ENCODE measurements around the gene PALLD.

Gene PALLD

GRCh38 chr4:168610911-168611530, 114.2 kb downstream of the PALLD start:
- Histone ChIP-seq H3K27ac (no peak overlapping the region), H3K4me3 (no peak overlapping the region)

DNA sequence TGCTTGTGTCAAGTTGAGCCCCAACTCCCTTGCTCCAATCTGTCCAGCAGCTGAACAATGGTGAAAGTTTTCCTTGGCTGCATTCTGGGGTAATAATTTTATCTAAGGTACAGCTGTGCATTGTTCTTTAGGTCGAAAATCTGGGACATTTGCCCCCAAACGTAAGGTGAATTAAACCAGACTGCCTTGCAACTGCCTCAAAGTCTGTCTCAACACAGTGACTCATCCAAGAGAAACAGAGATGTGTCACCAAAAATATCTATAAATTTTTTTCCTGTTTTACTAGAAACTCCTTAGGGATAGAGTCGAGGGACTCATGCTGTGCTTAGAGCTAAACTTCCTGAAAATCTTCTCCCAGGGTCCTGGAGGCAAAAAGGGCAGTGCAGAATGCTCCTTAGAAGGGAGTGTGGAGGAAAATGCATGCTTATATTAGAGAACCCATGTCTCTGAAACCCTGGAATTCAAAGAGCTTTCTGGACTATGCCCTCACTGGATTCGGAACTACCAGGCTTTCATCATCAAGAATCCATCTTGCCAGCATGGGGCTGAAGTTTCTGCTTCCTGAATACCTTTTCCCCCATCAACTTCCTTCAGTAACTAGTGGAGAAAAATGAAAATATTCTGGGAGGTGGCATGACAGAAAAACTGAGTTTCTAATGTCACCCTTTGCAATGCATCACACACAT, 115.7 kb downstream of the PALLD start:
- peak overlapping the region in 3 of 21 experiments; percentile 13 to 45 (median 39) for H3K27ac ChIP-seq
- H3K4me3 ChIP-seq = no peak overlapping the region

- no peak overlapping the region for H3K4me3 ChIP-seq
- peak overlapping the region in 1 of 21 experiments; percentile 12 for H3K27ac ChIP-seq
Observed at GRCh38 chr4:168613869-168614268, 117.0 kb downstream of the PALLD start.

- peak overlapping the region in 1 of 21 experiments; percentile 12 for H3K27ac ChIP-seq
Observed at GRCh38 chr4:168614281-168615057, 117.6 kb downstream of the PALLD start.

DNA sequence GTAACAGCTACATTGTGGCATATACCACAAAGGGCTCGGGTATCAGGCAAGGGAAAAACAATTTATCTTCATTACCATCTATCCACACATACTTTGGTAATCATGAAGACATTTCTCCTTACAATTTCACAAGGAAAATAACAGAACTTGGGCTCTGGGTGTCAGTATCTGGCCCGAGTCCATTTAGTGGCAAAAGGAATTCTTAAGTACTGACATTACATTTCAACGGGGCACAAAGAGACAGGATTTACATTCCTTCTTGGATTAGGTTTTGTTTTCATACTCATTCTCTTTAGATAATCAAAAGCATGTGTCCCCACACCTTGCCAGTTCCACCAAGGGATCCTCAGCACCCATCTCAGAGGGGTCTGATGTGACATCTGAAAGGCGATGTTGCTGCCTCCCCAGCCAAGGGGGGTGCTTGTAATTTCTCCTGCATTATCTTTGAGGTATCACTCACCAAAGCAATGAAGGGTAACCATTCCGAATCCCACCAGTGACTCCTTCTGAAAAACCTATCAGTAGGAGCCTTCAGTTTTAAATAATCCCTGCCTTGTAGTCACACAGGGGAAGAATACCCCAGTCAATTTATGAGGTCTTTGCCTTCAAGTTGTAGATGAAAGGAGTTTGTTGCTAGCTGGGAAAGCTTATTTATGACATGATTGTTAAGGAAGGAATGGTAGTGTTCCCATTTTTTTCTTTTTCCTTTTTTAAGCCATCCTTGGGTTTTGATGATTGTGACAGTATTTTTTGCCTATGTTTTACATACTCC, 118.6 kb downstream of the PALLD start:
- peak overlapping the region in 3 of 21 experiments; percentile 2 to 37 (median 33) for H3K27ac ChIP-seq
- H3K4me3 ChIP-seq = no peak overlapping the region

More at GRCh38 chr4:168614281-168615057, 117.6 kb downstream of the PALLD start:
- H3K4me3 ChIP-seq = no peak overlapping the region

GRCh38 chr4:168618577-168619265, 121.9 kb downstream of the PALLD start:
- no peak overlapping the region for H3K27ac ChIP-seq
- H3K4me3 ChIP-seq = no peak overlapping the region

- Histone ChIP-seq H3K27ac (no peak overlapping the region), H3K4me3 (no peak overlapping the region)
Observed at GRCh38 chr4:168619266-168619631, 122.4 kb downstream of the PALLD start.

- H3K27ac ChIP-seq = peak overlapping the region in 5 of 21 experiments; percentile 11 to 63 (median 35)
Observed at GRCh38 chr4:168621806-168622589, 125.1 kb downstream of the PALLD start.

GRCh38 chr4:168622600-168622999, 125.7 kb downstream of the PALLD start:
- Histone ChIP-seq H3K4me3 (no peak overlapping the region), H3K27ac (peak overlapping the region in 5 of 21 experiments; percentile 11 to 63 (median 25))

More at GRCh38 chr4:168621806-168622589, 125.1 kb downstream of the PALLD start:
- H3K4me3 ChIP-seq = no peak overlapping the region

DNA sequence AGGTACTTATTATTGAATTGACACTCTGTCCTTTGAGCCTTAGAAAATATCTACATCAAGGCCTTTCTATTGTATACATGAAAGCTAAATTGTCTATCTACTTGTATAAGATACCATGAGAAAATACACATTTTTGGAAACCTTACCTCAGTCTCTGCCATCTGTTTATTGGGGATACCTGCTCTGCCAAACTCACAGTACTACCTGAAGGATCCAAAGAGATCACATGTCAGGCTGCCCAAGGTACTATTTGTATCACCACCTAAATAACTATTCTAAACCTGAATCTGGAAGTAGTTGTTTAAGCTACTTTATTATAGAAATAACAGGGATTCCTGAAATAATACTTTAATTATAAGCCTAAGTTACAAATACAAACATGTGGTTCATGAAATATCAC, 126.2 kb downstream of the PALLD start:
- Histone ChIP-seq H3K27ac (peak overlapping the region in 5 of 21 experiments; percentile 11 to 63 (median 25)), H3K4me3 (no peak overlapping the region)

DNA sequence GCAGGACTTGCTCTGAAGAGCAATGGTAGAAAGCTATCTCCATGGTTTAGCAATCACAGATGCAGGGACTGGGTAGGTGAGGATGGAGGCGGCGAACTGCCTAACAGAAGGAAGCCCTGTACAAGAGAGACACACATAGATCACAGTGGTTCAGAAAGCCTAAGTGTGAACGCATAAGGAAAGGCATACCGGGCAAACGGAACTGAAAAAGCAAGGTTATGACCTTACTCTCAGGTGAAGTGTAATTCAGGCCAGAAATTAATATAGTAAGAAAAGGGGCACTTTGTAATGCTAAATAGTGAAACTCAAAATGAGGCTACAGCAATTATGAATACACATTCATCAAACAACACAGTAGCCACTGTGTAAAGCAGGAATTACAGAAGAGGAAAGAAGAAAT, 126.6 kb downstream of the PALLD start:
- no peak overlapping the region for H3K4me3 ChIP-seq

GRCh38 chr4:168628251-168628650, 131.4 kb downstream of the PALLD start:
- H3K27ac ChIP-seq = no peak overlapping the region
- no peak overlapping the region for H3K4me3 ChIP-seq

More for the DNA sequence above, 126.6 kb downstream of the PALLD start:
- H3K27ac ChIP-seq = peak overlapping the region in 4 of 21 experiments; percentile 22 to 63 (median 30)

GRCh38 chr4:168629566-168629965, 132.7 kb downstream of the PALLD start:
- H3K27ac ChIP-seq = peak overlapping the region in 1 of 21 experiments; percentile 92
- no peak overlapping the region for H3K4me3 ChIP-seq

- H3K27ac ChIP-seq = peak overlapping the region in 16 of 21 experiments; percentile 10 to 95 (median 84)
- peak overlapping the region in 6 of 7 experiments; percentile 45 to 58 (median 50) for H3K4me3 ChIP-seq
Observed at GRCh38 chr4:168630445-168631187, 133.8 kb downstream of the PALLD start.

GRCh38 chr4:168631241-168632162, 134.7 kb downstream of the PALLD start:
- Histone ChIP-seq H3K4me3 (peak overlapping the region; percentile 45 to 58 (median 49)), H3K27ac (peak overlapping the region in 20 of 21 experiments; percentile 10 to 95 (median 77))

DNA sequence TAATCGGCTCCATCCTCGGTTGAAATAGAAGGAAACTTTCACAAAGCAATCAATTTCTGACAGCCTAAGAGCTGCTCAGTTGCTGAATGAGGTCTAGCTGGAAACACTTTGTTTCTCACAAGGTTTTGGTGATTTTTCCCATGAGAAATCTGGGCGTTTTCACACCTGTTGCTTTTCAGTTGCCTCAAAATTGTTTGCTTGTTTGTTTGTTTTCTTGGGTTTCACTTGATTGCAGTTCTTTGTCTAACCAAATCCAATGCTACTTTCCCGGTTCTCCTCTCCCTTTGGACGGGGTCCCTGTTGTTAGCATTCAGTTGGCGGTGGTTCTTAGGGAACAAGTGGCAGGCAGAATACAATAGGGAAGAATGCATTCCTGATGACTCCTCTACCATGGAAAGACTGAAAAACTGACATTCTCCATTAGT, 135.5 kb downstream of the PALLD start:
- Histone ChIP-seq H3K27ac (peak overlapping the region in 19 of 21 experiments; percentile 10 to 95 (median 80)), H3K4me3 (peak overlapping the region; percentile 45 to 58 (median 49))
